IPS DF 4.7 (cell line): ENCODE data around the gene HES4.

ENCODE experiments used
- DNase-seq: peaks from one replicate; pipeline ENCODE4 v3.0.0-alpha.2; 2013; ENCODE audit warnings: low spot score; ENCODE audit errors: extremely low read depth

HES4 gene

DNA sequence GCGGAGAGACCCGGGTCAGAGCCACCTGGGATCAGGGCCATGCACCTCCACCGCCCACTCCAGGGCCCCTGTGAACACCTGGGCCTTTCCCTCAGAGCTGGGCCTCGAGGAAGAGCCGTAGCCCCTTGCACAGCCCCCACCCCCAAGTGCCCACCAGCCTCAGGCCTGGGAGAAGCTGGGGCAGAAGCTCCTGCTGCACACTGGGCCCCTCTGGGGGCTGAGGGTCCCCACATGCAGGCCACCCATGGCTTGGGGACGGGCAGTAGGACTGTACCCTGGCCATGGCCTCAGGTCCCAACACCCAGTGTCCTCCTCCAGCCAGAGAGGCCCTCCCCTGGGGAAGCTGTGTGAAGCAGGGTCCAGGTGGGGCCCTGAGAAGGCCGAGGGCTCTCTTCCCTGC lies 47.3 kb downstream of the HES4 start:
- no peak for DNase-seq

DNA sequence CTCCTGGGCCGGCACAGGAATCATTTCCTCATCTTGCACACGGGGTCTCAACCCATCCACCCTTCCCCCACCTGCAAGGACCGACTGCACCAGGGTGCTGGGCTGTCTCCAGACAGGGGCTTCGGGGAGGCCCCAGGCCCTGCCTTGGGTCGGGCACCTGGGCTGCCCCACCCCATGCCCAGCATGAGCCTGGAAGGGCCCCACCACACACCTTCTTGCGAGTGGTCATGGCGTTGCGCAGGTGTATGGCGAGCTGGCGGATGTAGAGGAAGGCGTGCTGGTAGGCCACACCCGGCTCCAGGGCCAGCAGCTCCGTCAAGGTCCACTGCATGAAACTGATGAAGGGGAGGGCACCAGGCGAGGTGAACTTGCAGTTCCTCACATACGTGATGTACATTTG lies 47.7 kb downstream of the HES4 start:
- no peak for DNase-seq

DNA sequence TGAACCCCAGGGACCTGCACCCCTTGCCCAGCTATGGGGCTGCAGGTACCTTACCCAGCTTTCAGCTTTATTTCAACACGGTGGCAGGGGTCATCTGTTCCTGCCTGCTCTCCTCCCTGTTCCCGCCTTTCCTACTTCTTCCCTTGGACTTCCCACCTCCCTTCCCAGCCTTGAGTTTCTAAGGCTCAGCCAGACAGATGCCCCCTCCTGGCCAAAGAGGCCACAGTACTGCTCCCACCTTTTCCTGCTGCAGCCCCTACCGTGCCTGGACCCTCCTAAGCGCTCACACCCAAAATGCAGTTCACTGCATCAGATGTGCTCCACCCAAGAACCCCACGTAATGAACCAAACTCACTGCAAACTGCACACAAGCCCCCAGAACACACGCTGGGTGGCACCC lies 48.5 kb downstream of the HES4 start:
- no peak for DNase-seq

DNA sequence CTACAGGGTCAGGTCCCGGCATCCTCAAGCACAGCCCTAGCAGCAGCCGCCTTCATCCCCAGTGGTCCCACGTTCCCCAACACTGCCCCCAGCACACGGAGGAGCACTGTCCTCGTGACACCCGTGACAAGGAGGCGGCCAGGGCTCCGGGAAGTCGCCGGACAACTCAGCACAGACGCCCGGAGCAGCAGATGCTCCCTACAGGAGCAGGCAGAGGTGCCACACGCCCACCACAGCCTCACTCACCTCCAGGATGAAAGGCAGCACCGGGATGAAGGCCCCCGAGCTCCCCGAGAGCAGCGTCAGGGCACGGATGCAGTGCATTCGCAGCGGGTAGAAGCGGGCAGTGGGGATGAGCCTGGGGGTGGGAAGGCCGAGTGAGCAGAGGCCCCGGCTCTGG lies 49.0 kb downstream of the HES4 start:
- no peak for DNase-seq

DNA sequence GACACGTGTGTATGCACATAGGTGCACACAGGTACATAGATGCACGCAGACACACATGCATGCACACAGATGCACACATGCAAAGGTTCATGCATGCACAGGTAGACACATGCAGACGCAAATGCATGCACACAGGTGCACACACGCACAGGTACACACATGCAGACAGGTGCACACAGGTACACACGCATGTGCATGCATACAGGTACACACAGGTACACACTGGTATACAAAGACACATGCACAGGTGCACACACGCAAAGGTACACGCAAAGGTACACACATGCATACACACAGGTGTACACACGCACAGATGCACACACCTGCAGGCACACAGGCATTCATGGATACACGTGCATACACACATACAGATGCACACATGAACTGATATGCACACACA lies 49.6 kb downstream of the HES4 start:
- DNase-seq = no peak
